ENCODE results near the gene TYMP. TPM values are rescaled to one million over a fixed set of nuclear protein-coding genes. Genes with fewer than 3 reads are reported as not detected.

The TYMP gene
- total and polyA plus RNA-seq, 2 of the 8 experiments (the other 6 are each of a cell fraction or from before 2014, with no cell fraction given), result 0.43 to 0.48 TPM

GRCh38 chr22:50487290-50488005, 42.4 kb downstream of the TYMP start (continued):
- TF ChIP-seq, protein P1, sequence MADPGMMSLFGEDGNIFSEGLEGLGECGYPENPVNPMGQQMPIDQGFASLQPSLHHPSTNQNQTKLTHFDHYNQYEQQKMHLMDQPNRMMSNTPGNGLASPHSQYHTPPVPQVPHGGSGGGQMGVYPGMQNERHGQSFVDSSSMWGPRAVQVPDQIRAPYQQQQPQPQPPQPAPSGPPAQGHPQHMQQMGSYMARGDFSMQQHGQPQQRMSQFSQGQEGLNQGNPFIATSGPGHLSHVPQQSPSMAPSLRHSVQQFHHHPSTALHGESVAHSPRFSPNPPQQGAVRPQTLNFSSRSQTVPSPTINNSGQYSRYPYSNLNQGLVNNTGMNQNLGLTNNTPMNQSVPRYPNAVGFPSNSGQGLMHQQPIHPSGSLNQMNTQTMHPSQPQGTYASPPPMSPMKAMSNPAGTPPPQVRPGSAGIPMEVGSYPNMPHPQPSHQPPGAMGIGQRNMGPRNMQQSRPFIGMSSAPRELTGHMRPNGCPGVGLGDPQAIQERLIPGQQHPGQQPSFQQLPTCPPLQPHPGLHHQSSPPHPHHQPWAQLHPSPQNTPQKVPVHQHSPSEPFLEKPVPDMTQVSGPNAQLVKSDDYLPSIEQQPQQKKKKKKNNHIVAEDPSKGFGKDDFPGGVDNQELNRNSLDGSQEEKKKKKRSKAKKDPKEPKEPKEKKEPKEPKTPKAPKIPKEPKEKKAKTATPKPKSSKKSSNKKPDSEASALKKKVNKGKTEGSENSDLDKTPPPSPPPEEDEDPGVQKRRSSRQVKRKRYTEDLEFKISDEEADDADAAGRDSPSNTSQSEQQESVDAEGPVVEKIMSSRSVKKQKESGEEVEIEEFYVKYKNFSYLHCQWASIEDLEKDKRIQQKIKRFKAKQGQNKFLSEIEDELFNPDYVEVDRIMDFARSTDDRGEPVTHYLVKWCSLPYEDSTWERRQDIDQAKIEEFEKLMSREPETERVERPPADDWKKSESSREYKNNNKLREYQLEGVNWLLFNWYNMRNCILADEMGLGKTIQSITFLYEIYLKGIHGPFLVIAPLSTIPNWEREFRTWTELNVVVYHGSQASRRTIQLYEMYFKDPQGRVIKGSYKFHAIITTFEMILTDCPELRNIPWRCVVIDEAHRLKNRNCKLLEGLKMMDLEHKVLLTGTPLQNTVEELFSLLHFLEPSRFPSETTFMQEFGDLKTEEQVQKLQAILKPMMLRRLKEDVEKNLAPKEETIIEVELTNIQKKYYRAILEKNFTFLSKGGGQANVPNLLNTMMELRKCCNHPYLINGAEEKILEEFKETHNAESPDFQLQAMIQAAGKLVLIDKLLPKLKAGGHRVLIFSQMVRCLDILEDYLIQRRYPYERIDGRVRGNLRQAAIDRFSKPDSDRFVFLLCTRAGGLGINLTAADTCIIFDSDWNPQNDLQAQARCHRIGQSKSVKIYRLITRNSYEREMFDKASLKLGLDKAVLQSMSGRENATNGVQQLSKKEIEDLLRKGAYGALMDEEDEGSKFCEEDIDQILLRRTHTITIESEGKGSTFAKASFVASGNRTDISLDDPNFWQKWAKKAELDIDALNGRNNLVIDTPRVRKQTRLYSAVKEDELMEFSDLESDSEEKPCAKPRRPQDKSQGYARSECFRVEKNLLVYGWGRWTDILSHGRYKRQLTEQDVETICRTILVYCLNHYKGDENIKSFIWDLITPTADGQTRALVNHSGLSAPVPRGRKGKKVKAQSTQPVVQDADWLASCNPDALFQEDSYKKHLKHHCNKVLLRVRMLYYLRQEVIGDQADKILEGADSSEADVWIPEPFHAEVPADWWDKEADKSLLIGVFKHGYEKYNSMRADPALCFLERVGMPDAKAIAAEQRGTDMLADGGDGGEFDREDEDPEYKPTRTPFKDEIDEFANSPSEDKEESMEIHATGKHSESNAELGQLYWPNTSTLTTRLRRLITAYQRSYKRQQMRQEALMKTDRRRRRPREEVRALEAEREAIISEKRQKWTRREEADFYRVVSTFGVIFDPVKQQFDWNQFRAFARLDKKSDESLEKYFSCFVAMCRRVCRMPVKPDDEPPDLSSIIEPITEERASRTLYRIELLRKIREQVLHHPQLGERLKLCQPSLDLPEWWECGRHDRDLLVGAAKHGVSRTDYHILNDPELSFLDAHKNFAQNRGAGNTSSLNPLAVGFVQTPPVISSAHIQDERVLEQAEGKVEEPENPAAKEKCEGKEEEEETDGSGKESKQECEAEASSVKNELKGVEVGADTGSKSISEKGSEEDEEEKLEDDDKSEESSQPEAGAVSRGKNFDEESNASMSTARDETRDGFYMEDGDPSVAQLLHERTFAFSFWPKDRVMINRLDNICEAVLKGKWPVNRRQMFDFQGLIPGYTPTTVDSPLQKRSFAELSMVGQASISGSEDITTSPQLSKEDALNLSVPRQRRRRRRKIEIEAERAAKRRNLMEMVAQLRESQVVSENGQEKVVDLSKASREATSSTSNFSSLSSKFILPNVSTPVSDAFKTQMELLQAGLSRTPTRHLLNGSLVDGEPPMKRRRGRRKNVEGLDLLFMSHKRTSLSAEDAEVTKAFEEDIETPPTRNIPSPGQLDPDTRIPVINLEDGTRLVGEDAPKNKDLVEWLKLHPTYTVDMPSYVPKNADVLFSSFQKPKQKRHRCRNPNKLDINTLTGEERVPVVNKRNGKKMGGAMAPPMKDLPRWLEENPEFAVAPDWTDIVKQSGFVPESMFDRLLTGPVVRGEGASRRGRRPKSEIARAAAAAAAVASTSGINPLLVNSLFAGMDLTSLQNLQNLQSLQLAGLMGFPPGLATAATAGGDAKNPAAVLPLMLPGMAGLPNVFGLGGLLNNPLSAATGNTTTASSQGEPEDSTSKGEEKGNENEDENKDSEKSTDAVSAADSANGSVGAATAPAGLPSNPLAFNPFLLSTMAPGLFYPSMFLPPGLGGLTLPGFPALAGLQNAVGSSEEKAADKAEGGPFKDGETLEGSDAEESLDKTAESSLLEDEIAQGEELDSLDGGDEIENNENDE (IDR thresholded peaks at IDR 0.05; ENCODE audit: insufficient replicate concordance, low read length), result no peak
- TF ChIP-seq TAF1 (IDR thresholded peaks at IDR 0.05; ENCODE audit: low read depth, low read length), result no peak
- no peak for TF ChIP-seq JUN (IDR thresholded peaks at IDR 0.05; ENCODE audit: low read depth, low read length)
- no peak for TF ChIP-seq SIN3A (conservative IDR thresholded peaks at IDR 0.05 in 1 of 2, IDR thresholded peaks at IDR 0.05 in 1 of 2; ENCODE audit: low read depth in 1 of 2, low read length in 2 of 2)
- TF ChIP-seq RNF2 (IDR thresholded peaks at IDR 0.05; ENCODE audit: borderline replicate concordance, low read depth, low read length, missing control alignments, poor library complexity, severe bottlenecking), result no peak
